Stimulated activated naive CD4-positive, alpha-beta T cell (primary cell): ENCODE data around the gene EDN2.

ENCODE experiments used
- DNase-seq, 6 experiments: peaks; one replicate each; lab custom pipeline; 2025; lab: John Stamatoyannopoulos, UW

The EDN2 gene

GRCh38 chr1:41484402-41485241 lies at the start of gene EDN2:
EDN2 (minus strand) TSS chr1:41484683; CDS start chr1:41484601, 82 bp downstream.
- no peak for DNase-seq

DNA sequence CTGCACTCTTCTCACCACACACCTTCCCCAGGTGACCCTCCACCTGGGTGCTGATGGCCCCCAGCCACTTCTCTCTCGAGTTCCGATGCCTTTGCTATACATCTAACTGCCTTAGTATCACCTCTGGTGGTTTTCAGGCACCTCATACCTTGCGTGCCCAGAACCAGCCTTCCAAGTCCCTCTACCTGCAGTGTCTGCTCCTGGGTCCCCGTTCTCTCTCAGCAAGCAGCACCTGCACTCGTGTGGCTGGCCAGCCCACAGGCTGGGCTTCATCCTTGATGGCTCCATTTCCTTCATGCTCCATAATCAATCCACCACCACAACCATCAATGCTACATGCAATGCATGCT lies 49.2 kb upstream of the EDN2 start:
- no peak for DNase-seq

- no peak for DNase-seq
Measured at GRCh38 chr1:41533016-41533730, 48.7 kb upstream of the EDN2 start.

DNA sequence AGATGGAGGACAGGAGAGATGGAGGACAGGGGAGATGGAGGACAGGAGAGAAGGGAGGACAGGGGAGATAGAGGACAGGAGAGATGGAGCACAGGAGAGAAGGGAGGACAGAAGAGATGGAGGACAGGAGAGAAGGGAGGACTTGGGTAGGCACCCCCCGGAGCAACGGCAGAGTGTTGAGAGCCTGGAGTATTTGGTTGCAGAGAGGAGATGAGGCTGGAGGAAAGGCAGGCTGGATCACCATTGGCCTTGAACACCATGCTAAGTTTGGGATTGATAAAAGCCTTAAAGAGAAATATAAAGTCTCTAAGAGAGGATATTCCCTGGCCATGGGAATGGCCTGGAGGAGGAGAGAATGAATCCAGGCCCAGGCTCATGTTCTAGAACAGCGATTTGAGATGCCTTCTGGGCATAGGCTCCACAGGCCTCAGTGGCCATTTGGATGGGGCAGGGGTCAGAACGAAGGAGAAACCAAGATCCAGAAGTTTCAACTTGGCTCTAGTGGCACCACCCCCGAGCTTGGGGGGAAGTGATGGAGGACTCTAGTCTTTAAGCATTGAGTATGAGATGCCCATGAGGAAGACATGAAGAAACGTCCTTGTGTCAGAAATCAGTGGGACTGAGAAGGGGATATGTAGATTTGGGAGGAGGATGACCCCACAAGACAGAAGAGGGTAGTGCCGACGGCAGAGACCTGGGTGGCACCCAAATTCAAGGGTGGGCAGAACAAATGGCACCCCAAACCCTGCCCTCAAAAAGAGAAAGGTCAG lies 47.9 kb upstream of the EDN2 start:
- no peak for DNase-seq

- DNase-seq = no peak
Measured at GRCh38 chr1:41530411-41530810, 45.9 kb upstream of the EDN2 start.

DNA sequence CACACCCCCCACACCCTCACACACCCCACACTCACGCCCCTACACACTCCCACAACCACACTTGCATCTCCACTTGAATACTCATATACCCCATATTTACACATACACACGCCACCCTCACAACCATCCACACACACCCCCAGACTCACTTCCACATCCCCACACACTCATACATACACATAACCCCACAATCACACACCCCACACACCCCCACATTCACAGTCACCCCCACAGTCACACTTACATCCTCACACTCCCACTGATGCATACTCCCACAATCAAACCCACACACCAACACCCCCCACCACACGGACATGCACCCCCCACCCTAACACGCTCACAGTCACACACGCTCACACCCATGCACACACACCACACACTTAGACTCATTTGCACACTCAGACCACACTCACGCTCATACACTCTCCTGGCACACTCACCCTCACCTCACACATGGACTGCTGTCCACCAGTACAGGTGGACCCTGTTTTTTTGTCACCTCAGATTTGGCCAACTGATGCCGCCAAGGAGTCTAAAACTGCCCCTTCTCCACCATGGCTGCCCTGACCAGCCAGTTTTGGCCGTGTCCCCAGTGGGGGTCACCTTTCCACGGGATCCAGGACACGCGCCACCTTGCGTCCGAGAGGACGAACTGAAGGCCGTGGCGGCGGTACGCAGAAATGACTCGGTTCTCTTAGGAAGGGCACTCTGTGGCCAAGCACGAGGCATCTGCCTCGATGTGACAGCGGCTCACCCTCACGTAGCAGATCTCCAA lies 45.3 kb upstream of the EDN2 start:
- DNase-seq = no peak

- no peak for DNase-seq
Measured at GRCh38 chr1:41528726-41529605, 44.5 kb upstream of the EDN2 start.

- no peak for DNase-seq
Measured at GRCh38 chr1:41528106-41528505, 43.6 kb upstream of the EDN2 start.

- DNase-seq = no peak
Measured at GRCh38 chr1:41526956-41527561, 42.6 kb upstream of the EDN2 start.

GRCh38 chr1:41525891-41526587 lies 41.6 kb upstream of the EDN2 start:
- DNase-seq = no peak

- no peak for DNase-seq
Measured at GRCh38 chr1:41524676-41525675, 40.5 kb upstream of the EDN2 start.

DNA sequence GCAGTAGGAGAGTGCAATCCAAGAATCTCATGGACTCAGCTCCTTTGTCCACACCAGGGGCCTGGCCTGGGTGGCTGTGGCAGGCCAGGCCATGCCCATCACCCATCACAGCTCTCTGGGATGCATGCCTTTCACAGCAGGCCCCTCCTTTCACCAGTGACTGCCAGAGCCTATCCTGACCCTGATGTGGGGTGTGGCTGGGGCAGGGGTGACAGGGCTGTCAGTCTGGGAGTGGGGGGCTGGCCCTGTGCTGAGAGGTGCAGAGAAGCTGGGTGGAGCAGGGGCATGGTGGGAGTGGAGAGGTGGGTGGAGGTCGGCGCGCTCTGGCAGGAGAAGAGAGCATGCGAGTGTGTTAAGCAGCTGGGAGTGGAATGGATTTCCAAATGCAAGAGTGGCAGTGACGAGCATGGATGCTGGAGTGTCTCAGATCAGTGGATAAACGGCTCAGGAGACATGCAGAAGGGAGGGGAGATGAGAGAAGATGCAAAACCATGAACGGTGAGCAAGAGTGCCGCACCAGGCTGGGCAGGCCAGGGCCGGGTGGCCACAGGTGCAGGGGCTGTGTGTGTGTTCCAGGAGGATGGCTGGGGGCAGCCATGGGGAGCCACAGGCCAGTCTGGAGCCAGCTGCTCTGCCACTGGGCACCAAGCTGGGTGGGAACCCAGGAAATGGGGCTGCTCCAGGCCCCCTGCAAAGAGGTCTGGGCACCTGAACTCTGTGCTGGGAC lies 39.6 kb upstream of the EDN2 start:
- DNase-seq = no peak

GRCh38 chr1:41523071-41523470 lies 38.6 kb upstream of the EDN2 start:
- no peak for DNase-seq

DNA sequence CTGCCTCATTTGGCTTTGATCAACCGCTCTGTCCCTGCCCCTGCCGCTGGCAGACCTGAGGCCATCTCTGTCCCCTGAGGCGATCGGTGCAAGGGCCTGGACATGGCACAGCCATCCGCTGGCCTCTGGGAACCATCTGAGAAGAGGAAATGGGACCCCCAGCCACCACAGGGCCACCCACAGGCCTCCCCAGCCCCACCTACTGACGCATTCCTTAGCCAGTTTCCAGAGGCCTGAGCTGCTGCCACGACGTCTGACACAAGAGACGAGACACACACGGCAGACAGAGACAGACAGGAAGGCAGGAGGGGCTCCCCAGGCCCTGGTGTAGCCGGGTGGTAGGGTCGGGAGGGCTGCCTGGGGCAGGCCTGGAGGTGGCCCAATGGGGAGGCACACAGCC lies 37.3 kb upstream of the EDN2 start:
- DNase-seq = no peak

- no peak for DNase-seq
Measured at GRCh38 chr1:41520951-41521752, 36.7 kb upstream of the EDN2 start.

DNA sequence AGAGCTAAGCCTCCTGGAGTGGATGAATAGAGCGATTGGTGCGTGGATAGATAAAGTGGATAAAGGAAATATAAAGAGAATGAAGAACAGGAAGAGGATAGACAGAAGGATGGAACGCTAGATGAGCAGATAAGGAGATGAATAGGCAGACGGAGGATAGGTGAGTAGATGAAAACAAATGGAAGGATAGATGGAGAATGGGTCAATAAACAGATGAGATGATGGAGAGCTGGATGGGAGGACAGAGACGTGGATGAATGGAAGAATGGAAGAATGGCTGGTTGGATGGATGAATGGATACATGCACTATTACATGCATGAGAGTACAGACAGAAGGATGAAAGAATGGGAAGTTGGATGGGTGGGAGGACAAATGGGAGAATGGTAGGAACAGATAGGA lies 35.2 kb upstream of the EDN2 start:
- DNase-seq = no peak

GRCh38 chr1:41518471-41518870 lies 34.0 kb upstream of the EDN2 start:
- no peak for DNase-seq
